ENCODE data around the gene HUNK. TPM values are rescaled to one million over a fixed set of nuclear protein-coding genes. Genes with fewer than 3 reads are reported as not detected.
A peak's percentile ranks its signal among the peaks of the same experiment; 100 is the strongest.
"Not testable (repeated sequence)": the region's sequence is repeated elsewhere in the genome, so short reads cannot be mapped to it uniquely, and the experiment has no call there.

HUNK gene
- total and polyA plus RNA-seq, 2 experiments from 2014 or later = 6.7 to 9.2 TPM

DNA sequence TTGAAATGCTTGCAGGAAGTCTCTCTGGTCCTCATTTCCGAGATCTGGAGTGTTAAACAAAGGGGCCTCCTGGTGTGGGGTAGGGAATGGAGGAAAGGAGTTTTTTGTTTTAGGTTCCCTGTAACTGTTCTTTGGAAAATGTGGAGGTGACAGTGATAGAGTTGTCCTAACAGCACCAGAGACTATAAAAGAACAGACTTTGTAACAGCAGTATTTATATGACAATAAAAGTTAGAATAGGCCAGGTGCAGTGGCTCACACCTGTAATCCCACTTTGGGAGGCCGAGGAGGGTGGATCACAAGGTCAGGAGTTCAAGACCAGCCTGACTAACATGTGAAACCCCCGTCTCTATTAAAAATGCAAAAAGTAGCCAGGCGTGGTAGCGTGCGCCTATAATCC, 68.9 kb downstream of the HUNK start:
- H3K4me3 ChIP-seq = no peak overlapping the region

DNA sequence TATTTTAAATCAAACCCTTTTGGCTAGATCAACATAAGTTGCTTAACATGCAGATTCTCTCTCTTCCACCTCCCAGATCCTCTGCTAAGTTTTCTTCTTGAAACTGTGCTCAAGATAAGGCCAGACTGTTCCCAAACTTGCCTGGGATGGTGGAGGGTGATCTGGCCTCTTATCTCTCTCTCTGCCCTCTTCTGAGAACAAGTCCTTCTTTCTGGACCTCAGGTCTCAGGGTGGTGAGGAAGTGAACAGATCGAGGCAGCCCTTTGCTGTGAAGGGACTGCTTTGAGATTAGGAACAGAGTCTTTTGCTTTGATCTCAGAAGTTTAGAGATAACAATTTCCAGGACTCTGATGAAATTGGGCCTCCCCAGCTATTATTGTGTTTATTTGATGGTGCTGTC, 70.7 kb downstream of the HUNK start:
- Histone ChIP-seq H3K4me3 (no peak overlapping the region), H3K4me1 (ENCODE audit: low read depth) (peaks cover 12% of the 10 kb centered on the region), H3K36me3 (no peaks in the 10 kb centered on the region), H3K27me3 (no peaks in the 10 kb centered on the region), H3K9me3 (ENCODE audit: low read depth) (no peaks in the 10 kb centered on the region), H3K27ac (peak overlapping the region; percentile 64)
- DNase-seq (ENCODE audit: low read depth in 1 of 2, low spot score in 1 of 2) = no peak
- TF ChIP-seq, protein P1, sequence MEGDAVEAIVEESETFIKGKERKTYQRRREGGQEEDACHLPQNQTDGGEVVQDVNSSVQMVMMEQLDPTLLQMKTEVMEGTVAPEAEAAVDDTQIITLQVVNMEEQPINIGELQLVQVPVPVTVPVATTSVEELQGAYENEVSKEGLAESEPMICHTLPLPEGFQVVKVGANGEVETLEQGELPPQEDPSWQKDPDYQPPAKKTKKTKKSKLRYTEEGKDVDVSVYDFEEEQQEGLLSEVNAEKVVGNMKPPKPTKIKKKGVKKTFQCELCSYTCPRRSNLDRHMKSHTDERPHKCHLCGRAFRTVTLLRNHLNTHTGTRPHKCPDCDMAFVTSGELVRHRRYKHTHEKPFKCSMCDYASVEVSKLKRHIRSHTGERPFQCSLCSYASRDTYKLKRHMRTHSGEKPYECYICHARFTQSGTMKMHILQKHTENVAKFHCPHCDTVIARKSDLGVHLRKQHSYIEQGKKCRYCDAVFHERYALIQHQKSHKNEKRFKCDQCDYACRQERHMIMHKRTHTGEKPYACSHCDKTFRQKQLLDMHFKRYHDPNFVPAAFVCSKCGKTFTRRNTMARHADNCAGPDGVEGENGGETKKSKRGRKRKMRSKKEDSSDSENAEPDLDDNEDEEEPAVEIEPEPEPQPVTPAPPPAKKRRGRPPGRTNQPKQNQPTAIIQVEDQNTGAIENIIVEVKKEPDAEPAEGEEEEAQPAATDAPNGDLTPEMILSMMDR (IDR thresholded peaks at IDR 0.05; ENCODE audit: low read depth, low read length) = no peak

More for the DNA sequence above, 68.9 kb downstream of the HUNK start:
- TF ChIP-seq, protein P1 (IDR thresholded peaks at IDR 0.05; ENCODE audit: low read depth, low read length) = no peak
- peaks cover 24% of the 10 kb centered on the region for H3K4me1 ChIP-seq (ENCODE audit: low read depth)
- H3K27me3 ChIP-seq = no peaks in the 10 kb centered on the region
- no peaks in the 10 kb centered on the region for H3K9me3 ChIP-seq (ENCODE audit: low read depth)
- no peaks in the 10 kb centered on the region for H3K36me3 ChIP-seq
- DNase-seq (ENCODE audit: low read depth in 1 of 2, low spot score in 1 of 2) = no peak
- no peak overlapping the region for H3K27ac ChIP-seq

DNA sequence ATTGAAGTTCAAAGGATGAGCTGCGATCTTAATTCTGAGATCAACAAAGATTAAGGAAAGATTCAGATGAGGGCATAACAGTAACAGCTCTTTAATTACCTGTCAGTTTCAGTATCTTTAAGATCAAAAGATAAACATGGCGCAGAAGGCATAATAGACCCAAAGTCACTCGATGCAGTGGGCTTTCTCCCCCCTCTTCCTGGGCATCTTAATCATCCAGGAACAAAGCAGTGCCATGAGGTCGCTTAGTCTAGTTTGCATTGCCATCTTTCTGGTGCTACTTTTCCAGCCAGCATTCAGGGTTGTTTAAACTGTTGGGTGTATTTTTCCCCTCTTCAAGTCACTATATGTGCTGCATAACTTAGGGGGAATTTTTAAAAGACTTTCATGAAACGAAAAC, 72.3 kb downstream of the HUNK start:
- no peak for DNase-seq (ENCODE audit: low read depth in 1 of 2, low spot score in 1 of 2)

DNA sequence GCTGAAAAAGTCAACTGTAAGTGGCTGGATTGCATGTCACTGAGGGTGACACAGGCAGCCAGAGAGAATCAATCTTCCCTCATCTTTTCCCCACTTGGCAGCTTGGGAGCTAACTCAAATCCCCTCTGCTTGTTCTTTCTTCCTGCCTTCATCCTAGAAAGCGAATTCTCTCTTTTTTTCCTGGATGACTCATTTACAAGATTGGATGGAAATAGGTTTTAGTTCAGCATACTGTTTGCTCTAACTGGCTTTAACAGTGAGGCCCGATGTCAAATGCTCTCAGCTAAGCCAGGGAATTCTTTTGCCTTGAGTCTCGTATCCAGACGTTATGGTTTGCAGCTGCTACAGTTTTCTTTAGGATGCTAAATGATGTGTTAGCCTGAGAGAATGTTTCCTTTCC, 72.7 kb downstream of the HUNK start:
- TF ChIP-seq, protein P1 (IDR thresholded peaks at IDR 0.05; ENCODE audit: low read depth, low read length) = no peak
- no peaks in the 10 kb centered on the region for H3K27me3 ChIP-seq
- H3K4me1 ChIP-seq (ENCODE audit: low read depth) = peaks cover 11% of the 10 kb centered on the region
- no peak overlapping the region for H3K27ac ChIP-seq
- peak in 1 of 2 donors; percentile 35 for DNase-seq (ENCODE audit: low read depth in 1 of 2, low spot score in 1 of 2)
- H3K9me3 ChIP-seq (ENCODE audit: low read depth) = no peaks in the 10 kb centered on the region
- H3K4me3 ChIP-seq = no peak overlapping the region
- H3K36me3 ChIP-seq = no peaks in the 10 kb centered on the region

More for the DNA sequence above, 72.3 kb downstream of the HUNK start:
- Histone ChIP-seq H3K36me3 (no peaks in the 10 kb centered on the region), H3K9me3 (ENCODE audit: low read depth) (no peaks in the 10 kb centered on the region), H3K4me3 (no peak overlapping the region), H3K4me1 (ENCODE audit: low read depth) (peaks cover 11% of the 10 kb centered on the region), H3K27me3 (no peaks in the 10 kb centered on the region), H3K27ac (no peak overlapping the region)
- TF ChIP-seq, protein P1 (IDR thresholded peaks at IDR 0.05; ENCODE audit: low read depth, low read length) = no peak

DNA sequence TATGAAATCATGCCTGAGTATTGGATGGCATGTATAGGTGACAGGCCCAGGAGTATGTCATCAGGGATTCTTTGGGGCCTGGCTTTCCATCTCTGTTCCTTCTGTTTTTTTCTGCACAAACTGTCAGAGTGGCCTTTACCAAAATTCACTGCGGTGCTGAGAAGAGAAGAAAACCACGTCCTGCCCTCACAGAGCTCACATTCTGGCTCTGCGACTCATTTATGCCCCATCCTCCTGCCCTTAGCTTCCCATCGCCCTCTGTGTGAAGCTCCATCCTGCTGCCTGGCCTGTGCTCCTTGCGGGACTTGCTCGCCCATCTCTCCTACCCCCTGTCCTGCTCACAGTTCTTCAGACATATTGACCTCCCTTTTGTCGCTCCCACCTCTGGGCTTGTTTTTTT, 73.4 kb downstream of the HUNK start:
- Histone ChIP-seq H3K9me3 (ENCODE audit: low read depth) (no peaks in the 10 kb centered on the region), H3K4me3 (no peak overlapping the region), H3K4me1 (ENCODE audit: low read depth) (peaks cover 11% of the 10 kb centered on the region), H3K27me3 (no peaks in the 10 kb centered on the region), H3K27ac (no peak overlapping the region), H3K36me3 (no peaks in the 10 kb centered on the region)
- TF ChIP-seq, protein P1 (IDR thresholded peaks at IDR 0.05; ENCODE audit: low read depth, low read length) = no peak
- no peak for DNase-seq (ENCODE audit: low read depth in 1 of 2, low spot score in 1 of 2)

DNA sequence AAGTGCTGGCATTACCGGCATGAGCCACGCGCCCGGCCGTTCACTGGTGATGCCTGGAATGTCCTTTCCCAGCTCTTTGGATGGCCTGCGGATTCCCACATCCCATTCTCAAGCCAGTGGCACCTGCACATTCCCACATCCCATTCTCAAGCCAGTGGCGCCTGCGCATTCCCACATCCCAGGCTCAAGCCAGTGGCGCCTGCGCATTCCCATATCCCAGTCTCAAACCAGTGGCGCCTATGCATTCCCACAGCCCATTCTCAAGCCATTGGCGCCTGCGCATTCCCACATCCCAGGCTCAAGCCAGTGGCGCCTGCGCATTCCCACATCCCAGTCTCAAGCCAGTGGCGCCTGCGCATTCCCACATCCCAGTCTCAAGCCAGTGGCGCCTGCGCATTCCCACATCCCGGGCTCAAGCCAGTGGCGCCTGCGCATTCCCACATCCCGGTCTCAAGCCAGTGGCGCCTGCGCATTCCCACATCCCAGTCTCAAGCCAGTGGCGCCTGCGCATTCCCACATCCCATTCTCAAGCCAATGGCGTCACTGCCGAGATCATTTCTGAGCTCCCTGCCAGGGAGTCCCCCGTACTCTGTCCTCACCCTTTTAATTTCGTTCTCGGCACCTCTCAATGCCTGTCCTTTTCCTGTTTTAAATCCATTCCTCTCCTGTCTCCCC, 74.2 kb downstream of the HUNK start:
- Histone ChIP-seq H3K4me3 (peak overlapping the region; percentile 17), H3K4me1 (ENCODE audit: low read depth) (peaks cover 11% of the 10 kb centered on the region), H3K27ac (peak overlapping the region; percentile 54)
- not testable (repeated sequence) for H3K27me3 ChIP-seq; H3K9me3 ChIP-seq (ENCODE audit: low read depth); H3K36me3 ChIP-seq
- DNase-seq (ENCODE audit: low read depth in 1 of 2, low spot score in 1 of 2) = peak; percentile 11 to 66

All from cardiac muscle cell (in vitro differentiated cells and primary cell).